ENCODE measurements around the gene NUDT16. TPM values are rescaled to one million over a fixed set of nuclear protein-coding genes. Genes with fewer than 3 reads are reported as not detected.

Gene NUDT16
- total RNA-seq, 1 donor from 2014 or later, result 12.8 TPM

DNA sequence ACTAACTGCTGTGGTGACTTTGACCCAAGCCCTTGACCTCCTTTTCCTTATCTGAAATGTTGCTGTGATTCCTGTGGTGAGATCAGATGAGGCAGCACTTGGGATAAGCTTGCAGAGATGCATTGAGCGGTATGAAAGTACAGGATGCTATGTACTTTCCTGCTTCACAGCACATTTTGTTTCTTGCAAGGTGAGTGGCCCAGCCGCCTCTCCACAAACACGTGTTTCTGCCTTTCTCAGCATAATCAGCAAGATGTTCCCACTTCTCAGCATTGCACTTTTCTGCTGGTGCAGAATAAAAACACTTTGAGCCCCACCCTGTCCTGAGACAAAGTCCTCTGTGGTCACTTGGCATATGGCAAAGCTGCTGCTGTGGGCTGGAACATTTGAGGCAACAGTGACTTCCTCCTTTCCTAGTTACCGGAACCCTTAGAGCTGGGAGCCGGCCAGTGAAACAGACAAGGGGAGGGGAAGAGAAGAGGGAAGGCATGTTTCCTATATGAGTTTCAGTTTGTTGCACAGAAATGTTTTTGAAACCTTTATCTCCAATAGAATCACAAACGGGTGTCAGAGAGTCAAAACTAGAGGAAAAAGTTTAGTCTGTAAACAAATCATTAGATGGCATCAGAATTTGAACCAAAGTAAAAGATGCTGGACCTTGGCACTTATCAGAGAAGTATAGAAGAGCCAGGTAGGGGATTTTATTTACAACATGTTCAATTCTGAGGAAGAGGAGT, 5.0 kb downstream of the NUDT16 start:
- TF ChIP-seq, protein P1, sequence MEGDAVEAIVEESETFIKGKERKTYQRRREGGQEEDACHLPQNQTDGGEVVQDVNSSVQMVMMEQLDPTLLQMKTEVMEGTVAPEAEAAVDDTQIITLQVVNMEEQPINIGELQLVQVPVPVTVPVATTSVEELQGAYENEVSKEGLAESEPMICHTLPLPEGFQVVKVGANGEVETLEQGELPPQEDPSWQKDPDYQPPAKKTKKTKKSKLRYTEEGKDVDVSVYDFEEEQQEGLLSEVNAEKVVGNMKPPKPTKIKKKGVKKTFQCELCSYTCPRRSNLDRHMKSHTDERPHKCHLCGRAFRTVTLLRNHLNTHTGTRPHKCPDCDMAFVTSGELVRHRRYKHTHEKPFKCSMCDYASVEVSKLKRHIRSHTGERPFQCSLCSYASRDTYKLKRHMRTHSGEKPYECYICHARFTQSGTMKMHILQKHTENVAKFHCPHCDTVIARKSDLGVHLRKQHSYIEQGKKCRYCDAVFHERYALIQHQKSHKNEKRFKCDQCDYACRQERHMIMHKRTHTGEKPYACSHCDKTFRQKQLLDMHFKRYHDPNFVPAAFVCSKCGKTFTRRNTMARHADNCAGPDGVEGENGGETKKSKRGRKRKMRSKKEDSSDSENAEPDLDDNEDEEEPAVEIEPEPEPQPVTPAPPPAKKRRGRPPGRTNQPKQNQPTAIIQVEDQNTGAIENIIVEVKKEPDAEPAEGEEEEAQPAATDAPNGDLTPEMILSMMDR (conservative IDR thresholded peaks at IDR 0.05; ENCODE audit: low read depth, low read length), result no peak
- no peak for DNase-seq (ENCODE audit: low read depth)
- H3K4me3 ChIP-seq (ENCODE audit: low read depth, low read length), result no peak overlapping the region

GRCh38 chr3:131387796-131388489, 6.4 kb downstream of the NUDT16 start:
- no peak for DNase-seq (ENCODE audit: low read depth)
- no peak overlapping the region for H3K4me3 ChIP-seq (ENCODE audit: low read depth, low read length)
- TF ChIP-seq, protein P1 (conservative IDR thresholded peaks at IDR 0.05; ENCODE audit: low read depth, low read length), result no peak

DNA sequence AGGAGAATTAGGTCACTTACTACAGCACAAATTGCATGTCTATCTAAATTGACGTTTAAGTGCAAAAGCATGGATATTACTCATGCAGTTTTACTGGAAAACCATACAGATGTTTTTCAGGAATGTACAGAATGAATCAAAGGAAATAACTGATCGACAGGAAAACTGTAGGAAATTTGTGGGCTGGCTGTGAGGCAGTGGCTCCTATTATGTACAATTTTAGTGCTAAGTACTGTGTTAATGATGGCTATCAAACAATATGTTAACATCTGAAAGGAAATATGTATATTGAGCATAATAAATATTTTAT, 6.9 kb downstream of the NUDT16 start:
- TF ChIP-seq, protein P1 (conservative IDR thresholded peaks at IDR 0.05; ENCODE audit: low read depth, low read length), result no peak
- no peak for DNase-seq (ENCODE audit: low read depth)
- H3K4me3 ChIP-seq (ENCODE audit: low read depth, low read length), result no peak overlapping the region

DNA sequence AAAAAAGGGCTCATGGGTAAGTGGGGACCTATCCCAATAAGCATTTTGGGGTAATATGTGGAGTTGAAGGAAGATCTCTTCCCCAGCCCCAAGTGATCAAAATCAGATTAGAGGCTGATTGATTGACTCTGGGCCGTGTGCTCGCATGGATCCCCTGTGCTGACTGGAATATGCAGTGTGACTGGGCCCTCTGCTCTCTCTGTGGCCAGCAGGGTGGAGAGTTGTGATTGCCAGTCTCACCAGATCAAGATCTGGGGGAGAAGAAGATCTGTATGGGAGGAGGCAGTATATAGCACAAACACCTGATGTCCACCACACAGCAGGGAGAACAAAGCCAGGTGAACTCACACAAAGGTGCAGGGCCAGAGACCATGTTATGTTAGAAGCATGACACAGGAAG, 8.8 kb downstream of the NUDT16 start:
- no peak for DNase-seq (ENCODE audit: low read depth)
- H3K4me3 ChIP-seq (ENCODE audit: low read depth, low read length), result no peak overlapping the region
- TF ChIP-seq, protein P1 (conservative IDR thresholded peaks at IDR 0.05; ENCODE audit: low read depth, low read length), result no peak

DNA sequence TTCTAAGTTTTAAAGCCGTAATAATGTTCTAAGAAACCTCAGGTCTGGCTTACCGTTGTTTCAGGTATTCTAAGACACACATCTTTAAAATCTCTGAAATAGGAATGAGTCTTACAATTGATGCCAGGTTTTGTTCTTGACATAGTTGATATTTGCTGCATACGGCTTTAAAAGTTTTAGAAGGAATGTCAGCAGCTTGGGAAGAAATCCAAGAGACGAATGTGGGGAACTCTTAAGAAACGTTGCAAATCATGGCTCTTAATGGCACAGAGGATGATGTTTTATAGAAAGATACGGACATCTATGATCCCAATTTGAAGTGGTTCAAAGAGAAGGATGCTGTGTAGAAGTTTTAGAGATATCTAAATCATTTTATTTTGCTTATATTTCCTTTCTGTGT, 11.5 kb downstream of the NUDT16 start:
- no peak overlapping the region for H3K4me3 ChIP-seq (ENCODE audit: low read depth, low read length)
- no peak for DNase-seq (ENCODE audit: low read depth)
- TF ChIP-seq, protein P1 (conservative IDR thresholded peaks at IDR 0.05; ENCODE audit: low read depth, low read length), result no peak

GRCh38 chr3:131393868-131394267, 12.3 kb downstream of the NUDT16 start:
- TF ChIP-seq, protein P1 (conservative IDR thresholded peaks at IDR 0.05; ENCODE audit: low read depth, low read length), result no peak
- H3K4me3 ChIP-seq (ENCODE audit: low read depth, low read length), result no peak overlapping the region
- DNase-seq (ENCODE audit: low read depth), result no peak

- TF ChIP-seq, protein P1 (conservative IDR thresholded peaks at IDR 0.05; ENCODE audit: low read depth, low read length), result no peak
- H3K4me3 ChIP-seq (ENCODE audit: low read depth, low read length), result no peak overlapping the region
- DNase-seq (ENCODE audit: low read depth), result no peak
Measured at GRCh38 chr3:131394400-131394799, 12.8 kb downstream of the NUDT16 start.
